NT2/D1 (cell line): Measurements from ENCODE around the gene NLRX1.
"Not testable (repeated sequence)": the region's sequence is repeated elsewhere in the genome, so short reads cannot be mapped to it uniquely, and the experiment has no call there.

ENCODE experiments used
- DNase-seq: peaks from one replicate; pipeline ENCODE4 v3.0.0-alpha.2; 2011; ENCODE audit warnings: low read depth, low spot score
- H3K27me3 ChIP-seq: 2 replicates; pipeline ENCODE4 v1.6.0; 2011; ENCODE audit warnings: mild to moderate bottlenecking; ENCODE audit not compliant: insufficient read length, insufficient read depth
- H3K36me3 ChIP-seq: 2 replicates; pipeline ENCODE4 v1.6.1; 2011; ENCODE audit warnings: mild to moderate bottlenecking, low read length, mixed read lengths; ENCODE audit not compliant: insufficient read depth, insufficient read length
- H3K4me1 ChIP-seq: 2 replicates; pipeline ENCODE4 v1.5.1; 2011; ENCODE audit not compliant: insufficient read depth, insufficient read length
- H3K4me3 ChIP-seq: 2 replicates; pipeline ENCODE4 v1.5.1; 2011; ENCODE audit warnings: low read depth; ENCODE audit not compliant: insufficient read length
- H3K9ac ChIP-seq: 2 replicates; pipeline ENCODE4 v1.6.0; 2011; ENCODE audit warnings: low read depth; ENCODE audit not compliant: insufficient read length
- H3K9me3 ChIP-seq: 2 replicates; pipeline ENCODE4 v1.5.1; 2011; ENCODE audit warnings: mild to moderate bottlenecking, low read length; ENCODE audit not compliant: insufficient read depth
- SUZ12 ChIP-seq: IDR thresholded peaks from 2 replicates; pipeline ENCODE4 v1.6.1; 2011; ENCODE audit not compliant: insufficient read length, insufficient read depth; ENCODE audit errors: extremely low read depth
- YY1 ChIP-seq: IDR thresholded peaks from 2 replicates; pipeline ENCODE4 v1.6.1; 2011; ENCODE audit not compliant: insufficient read length, insufficient read depth
- ZNF274 ChIP-seq: IDR thresholded peaks from 2 replicates; pipeline ENCODE4 v1.6.1; 2011; ENCODE audit warnings: mild to moderate bottlenecking, low read depth, low read length

NLRX1 gene

DNA sequence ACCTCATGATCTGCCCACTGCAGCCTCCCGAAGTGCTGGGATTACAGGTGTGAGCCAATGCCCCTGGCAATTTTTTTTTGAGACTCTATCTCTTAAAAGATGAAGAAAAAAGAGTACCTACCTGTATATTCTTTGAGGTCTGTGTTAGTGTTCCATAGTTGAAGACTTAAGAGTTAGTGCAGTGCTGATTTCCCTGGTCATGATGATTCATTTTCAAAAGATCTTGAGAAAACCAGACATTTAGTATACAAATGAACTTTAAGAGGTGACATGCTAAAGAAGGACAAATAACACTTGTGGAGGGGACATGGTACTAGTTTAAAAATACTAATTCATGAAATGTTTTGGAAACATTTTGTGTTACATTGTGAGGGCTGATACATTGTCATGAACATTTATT lies 55.3 kb downstream of the NLRX1 start:
- Histone ChIP-seq H3K9me3 (no peaks in the 10 kb centered on the region), H3K9ac (no peak overlapping the region), H3K27me3 (no peaks in the 10 kb centered on the region), H3K36me3 (no peaks in the 10 kb centered on the region), H3K4me3 (no peak overlapping the region), H3K4me1 (no peaks in the 10 kb centered on the region)
- no peak for TF ChIP-seq YY1
- TF ChIP-seq SUZ12, result no peak
- TF ChIP-seq ZNF274, result no peak
- DNase-seq, result no peak

DNA sequence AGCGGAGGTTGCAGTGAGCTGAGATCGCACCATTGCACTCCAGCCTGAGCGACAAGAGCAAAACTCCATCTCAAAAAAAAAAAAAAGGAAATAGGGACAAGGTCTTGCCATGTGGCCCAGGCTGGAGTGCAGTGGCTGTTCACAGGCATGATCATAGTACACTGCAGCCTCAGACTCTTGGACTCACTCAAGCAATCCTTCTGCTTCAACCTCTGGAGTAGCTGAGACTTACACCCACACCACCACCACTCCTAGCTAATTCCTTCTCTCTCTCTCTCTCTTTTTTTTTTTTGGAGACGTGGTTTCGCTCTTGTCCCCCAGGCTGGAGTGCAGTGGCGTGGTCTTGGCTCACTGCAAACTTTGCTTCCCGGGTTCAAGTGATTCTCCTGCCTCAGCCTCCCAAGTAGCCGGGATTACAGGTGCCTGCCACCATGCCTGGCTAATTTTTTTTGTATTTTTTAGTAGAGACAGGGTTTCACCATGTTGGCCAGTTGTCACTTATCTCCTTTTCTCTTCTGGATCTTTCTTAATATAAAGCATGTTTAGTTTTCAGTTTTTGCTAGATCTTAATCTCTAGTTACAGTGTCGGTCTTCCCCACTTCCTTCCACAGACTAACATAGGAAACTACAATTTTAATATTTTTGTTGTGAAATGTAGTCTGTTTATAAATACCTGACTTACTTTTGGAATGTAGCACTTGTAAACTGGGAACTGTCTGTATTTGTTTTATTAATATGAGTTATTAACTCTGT lies 60.2 kb downstream of the NLRX1 start:
- not testable (repeated sequence) for H3K4me1 ChIP-seq, H3K4me3 ChIP-seq, H3K27me3 ChIP-seq, DNase-seq, H3K9me3 ChIP-seq, H3K9ac ChIP-seq
- H3K36me3 ChIP-seq, result peaks cover 14% of the 10 kb centered on the region

DNA sequence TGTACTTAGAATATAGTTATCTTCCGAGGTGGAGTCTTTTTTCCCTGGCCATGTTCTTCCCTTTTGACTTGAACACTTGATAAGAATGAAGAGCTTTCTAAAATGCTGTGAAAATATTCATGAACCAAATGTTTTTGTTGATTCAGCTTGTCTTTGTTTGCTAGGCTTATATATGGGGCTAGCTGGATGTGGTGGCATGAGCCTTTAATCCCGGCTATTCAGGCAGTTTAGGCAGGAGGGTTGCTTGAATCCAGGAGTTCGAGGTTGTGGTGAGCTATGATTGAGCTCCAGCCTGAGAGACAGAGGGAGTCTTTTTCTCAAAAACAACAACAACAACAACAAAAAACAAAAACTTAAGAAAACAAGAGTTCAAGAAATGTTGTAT lies 60.8 kb downstream of the NLRX1 start:
- DNase-seq, result no peak
- TF ChIP-seq YY1 (no peak), SUZ12 (no peak), ZNF274 (no peak)
- H3K9me3 ChIP-seq, result no peaks in the 10 kb centered on the region
- no peak overlapping the region for H3K4me3 ChIP-seq
- H3K27me3 ChIP-seq, result no peaks in the 10 kb centered on the region
- H3K4me1 ChIP-seq, result no peaks in the 10 kb centered on the region
- H3K9ac ChIP-seq, result no peak overlapping the region
- H3K36me3 ChIP-seq, result peaks cover 16% of the 10 kb centered on the region

DNA sequence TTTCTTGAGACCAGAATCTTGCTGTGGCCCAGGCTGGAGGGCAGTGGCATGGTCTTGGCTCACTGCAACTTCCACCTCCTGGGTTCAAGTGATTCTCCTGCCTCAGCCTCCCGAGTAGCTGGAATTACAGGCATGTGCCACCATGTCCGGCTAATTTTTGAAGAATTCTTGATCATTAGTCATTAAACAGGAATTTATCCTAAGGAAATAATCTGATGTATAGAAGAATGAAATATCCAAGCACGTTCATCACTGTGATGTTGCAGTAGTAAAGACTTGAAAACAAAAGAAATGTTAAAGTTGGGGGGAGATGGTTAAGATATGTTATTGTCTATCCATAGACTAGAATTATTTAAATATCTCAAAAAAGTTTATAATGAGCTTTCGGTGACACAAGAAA lies 61.2 kb downstream of the NLRX1 start:
- Histone ChIP-seq H3K4me3 (no peak overlapping the region), H3K4me1 (no peaks in the 10 kb centered on the region), H3K27me3 (no peaks in the 10 kb centered on the region), H3K9me3 (no peaks in the 10 kb centered on the region), H3K9ac (no peak overlapping the region), H3K36me3 (peaks cover 18% of the 10 kb centered on the region)
- no peak for DNase-seq
- TF ChIP-seq YY1 (no peak), SUZ12 (no peak), ZNF274 (no peak)
